GM19351 (cell line): Measurements from ENCODE around the gene RUNX1.
A peak's percentile ranks its signal among the peaks of the same experiment; 100 is the strongest.
"Not testable (repeated sequence)": the region's sequence is repeated elsewhere in the genome, so short reads cannot be mapped to it uniquely, and the experiment has no call there.

ENCODE experiments used
- ATAC-seq: cut with Tn5 transposase; IDR thresholded peaks from one replicate; pipeline ENCODE4 v1.9.1; 2021; ENCODE audit warnings: mild to moderate bottlenecking, moderate library complexity; ENCODE audit not compliant: unreplicated experiment

The RUNX1 gene

DNA sequence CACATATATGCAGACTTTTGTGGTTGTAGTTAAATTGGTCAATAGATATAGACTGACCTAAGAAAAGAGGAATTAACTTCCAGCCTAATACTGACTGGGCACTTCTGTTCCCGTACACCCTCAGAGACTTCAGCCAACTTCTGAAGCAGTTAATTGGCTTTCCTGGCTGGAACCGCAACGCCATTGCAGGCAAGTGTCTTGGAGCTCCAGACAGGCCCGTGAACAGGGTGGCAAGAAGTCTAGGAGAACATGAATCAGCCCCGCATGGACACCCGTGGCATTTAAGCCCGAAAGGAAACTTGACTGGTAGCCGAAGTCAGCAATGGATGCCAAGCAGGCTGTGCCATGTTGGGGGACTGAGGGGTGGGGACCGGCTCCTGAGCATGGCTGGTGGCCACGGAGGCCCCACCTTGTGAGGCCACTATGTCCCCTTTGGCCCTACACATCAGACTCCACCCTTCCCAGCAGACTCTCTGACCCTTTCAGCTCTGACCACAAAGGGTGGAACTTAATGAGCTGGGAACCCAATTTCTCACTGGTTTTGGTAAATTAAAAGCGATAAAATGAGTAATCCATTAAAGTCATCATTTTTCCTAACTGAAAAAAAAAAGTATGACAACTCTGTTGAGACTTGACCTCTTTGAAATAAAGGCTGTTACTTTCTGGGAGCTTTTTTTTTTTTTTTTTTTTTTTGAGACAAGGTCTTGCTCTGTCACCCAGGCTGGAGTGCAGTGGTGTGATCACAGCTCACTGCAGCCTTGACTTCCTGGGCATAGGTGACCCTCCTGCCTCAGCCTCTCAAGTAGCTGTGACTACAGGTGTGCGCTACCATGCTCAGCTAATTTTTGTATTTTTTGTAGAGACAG, 54.1 kb downstream of the RUNX1 start:
- ATAC-seq: no peak

- not testable (repeated sequence) for ATAC-seq
Observed at GRCh38 chr21:34993521-34993921, 55.6 kb downstream of the RUNX1 start.

DNA sequence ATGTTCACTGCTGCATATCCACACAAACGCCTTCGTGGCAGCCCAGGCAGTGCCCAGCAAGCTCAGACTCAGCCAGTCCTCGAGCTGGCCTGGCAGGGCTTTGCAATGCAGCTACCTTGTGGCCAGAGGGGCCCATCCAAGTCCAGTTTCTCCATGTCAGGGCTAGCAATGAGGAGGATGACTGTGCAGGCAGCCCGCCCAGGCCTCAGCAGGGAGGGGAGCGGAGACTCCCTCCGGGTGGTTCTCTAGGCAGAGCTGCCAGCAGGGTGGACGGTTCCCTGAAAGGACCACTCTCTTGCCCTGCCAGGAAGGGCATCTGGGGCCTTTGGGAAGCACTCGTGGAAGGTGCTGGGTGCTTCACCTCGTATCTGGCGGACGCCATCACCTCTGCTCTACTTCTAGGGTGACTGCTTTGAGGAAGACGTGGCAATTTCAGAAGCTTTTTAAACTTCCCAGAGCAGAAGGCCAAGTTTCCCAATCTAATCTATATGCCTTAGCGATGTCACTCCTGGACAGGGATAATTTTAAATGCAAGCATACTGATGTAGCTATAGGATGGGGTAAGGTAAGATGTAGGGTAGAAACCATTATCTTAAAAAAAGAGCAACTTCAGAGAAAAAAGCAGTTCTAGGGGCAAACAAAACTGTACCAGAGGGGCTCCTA, 56.2 kb downstream of the RUNX1 start:
- ATAC-seq: no peak

- no peak for ATAC-seq
Observed at GRCh38 chr21:34992180-34992579, 56.9 kb downstream of the RUNX1 start.

- no peak for ATAC-seq
Observed at GRCh38 chr21:34991366-34991957, 57.6 kb downstream of the RUNX1 start.

- ATAC-seq: no peak
Observed at GRCh38 chr21:34990842-34991241, 58.3 kb downstream of the RUNX1 start.

GRCh38 chr21:34989337-34990151, 59.6 kb downstream of the RUNX1 start:
- ATAC-seq: peak; percentile 49

DNA sequence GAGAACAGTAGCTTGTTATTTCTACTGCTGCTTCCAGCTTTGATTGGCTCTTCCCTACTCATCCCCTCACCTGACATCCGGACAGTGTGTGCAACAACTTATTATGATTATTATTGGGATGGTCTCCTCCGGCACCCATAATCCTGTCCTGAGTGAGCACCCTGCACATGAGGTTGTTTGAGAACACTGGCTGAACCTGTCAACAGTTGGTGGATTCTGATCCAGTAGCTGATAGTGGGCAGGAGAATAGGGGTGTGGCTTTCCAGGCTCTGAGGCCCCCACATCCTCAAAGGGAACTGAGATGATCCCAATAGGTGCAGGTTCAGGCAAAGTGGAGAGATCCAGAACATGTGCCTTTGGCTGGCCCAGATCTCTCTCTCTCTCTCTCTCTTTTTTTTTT, 60.5 kb downstream of the RUNX1 start:
- ATAC-seq: no peak

DNA sequence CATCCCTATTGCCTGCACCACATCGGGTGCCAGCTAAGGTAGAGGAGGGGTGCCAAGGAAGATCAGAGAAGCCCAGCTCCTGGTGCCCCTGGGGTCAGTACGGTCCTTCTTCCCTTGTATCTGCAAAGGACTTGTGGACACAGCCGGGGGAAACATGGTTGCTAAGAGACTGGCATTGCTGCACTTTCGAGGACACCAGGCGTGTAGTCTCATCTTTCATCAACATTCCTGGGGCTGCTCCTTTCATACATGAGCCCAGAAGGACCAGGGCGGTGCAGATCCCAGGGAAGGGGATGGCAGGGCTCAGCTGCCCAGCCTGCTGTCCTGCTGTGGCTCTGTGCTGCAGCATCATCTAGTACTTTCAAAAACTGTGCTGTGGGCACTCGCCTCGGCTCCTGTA, 61.0 kb downstream of the RUNX1 start:
- ATAC-seq: no peak

DNA sequence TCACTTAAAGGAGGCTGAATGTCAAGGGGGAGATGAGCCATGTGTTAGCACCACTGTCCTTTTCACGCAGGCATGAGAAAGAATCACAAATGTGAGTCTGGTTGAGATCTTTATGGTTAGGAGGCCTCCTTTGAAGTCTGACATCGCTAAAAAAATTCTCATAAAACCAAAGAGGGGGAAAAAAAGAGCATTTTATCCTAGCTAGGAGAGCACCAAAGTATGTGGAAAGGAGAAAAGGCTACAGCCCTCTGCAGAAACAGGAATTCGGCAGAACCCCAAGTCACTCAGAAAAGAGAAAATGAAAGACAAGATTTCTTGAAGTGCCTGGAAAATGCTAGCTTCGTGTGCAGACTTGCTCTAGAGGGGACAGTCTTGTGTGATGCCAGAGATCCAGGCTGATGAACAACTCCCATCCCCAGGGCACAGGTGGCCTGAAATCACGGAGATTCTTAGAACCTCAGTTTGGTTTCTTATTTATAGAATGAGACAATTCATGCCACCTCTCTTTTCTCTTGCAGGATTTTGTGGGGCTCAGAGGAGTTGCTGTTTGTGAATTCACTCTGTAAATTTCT, 61.5 kb downstream of the RUNX1 start:
- no peak for ATAC-seq

GRCh38 chr21:34986561-34987500, 62.3 kb downstream of the RUNX1 start:
- ATAC-seq: peak; percentile 55

- no peak for ATAC-seq
Observed at GRCh38 chr21:34984356-34985058, 64.6 kb downstream of the RUNX1 start.

DNA sequence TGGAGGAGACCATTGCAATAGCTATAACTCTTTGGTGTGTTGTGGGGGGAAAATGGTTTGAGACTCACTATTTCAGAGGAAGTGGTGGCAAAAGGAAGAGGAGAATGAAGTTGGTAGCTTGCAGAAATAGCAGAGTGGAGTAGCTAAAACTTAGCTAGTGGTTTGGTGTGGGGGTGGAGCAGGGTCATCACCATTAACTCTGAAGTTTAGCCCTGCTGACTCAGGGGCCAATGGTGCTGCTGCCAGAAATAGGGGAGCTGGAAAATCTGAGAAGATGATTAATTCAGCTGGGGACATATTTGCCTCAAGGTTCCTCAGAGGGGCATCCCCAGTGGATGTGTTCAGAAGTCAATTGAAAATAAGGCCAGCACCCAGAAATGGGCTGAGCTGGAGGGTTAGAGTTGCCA, 65.4 kb downstream of the RUNX1 start:
- ATAC-seq: no peak

DNA sequence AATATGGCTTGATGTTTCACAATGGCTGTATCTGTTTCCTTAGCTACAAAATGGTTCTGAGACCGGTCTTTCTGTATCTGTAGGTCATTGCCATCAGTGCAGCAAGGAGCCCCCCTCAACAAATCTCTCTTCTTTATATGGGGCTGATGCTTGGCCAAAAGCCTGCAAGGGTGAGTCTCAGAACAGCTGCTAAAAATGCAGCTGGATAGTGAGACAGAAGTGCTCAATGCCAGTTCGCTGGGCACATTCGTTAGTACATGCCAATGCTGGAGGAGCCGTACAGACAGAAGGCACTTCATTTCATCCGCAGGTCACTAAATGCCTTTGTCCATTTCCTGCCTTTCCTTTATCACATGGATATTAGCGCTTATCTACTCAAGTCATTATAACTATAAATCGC, 67.3 kb downstream of the RUNX1 start:
- no peak for ATAC-seq

- no peak for ATAC-seq
Observed at GRCh38 chr21:34980423-34981115, 68.5 kb downstream of the RUNX1 start.

DNA sequence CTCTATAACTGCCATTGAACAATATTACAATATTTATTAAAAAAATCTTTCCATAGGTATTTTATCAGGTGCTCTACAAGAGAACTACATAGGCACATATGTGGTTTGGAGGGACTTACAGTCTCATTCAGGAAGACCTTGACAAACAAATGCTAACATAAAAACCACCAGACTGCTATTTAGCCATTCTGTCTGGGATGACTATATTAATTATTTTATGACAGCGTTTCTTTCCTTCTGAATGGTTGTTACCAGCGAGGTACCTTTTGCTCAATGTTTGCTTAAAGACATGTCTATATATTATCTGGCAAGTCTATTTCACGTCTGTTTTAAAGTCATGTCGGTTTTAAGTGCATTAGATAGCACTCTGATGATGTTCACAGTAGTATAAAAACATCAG, 69.7 kb downstream of the RUNX1 start:
- no peak for ATAC-seq

GRCh38 chr21:34977333-34977732, 71.8 kb downstream of the RUNX1 start:
- no peak for ATAC-seq

DNA sequence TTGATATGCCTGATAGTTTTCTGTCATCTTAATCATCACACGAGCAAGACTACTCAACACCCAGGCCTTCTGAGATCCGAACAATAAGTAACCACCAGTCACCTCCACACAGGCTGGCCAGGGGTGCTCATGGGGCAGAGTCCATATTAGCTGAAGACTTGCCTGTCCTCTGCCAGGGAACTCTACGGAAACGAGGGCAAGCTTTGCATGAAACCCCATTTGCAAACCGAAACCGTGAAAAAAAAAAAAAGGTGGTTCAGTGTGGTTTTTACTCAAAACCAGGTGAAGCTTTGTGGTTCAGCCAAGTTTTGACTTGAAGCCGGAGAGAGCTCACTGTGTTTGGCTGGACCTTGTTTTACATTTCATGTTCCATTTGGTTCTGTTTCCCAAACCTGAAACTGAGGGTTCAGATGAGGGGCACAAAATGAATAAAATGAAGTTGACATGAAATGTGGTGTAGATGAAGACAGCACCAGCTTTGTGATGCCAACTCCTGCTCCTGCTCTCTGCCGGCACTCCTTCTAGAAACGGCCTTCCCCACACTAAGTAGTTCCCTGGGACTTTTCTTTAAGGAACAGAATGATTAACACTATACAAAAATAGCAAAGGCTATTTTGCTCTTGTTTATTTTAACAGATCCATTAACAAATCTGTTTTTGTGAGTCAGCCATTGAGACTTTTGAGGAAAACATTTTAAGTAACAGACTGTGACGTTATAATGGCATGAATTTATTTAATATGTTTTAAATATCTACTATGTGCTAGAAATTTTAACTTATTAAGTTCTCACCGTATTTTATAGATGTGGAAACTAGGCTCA, 74.7 kb downstream of the RUNX1 start:
- ATAC-seq: peak; percentile 88
